HG02981 (cell line): Measurements from ENCODE around the gene OR3A2.
"Not testable (repeated sequence)": the region's sequence is repeated elsewhere in the genome, so short reads cannot be mapped to it uniquely, and the experiment has no call there.

Experiments used
- ATAC-seq: cut with Tn5 transposase; IDR thresholded peaks from one replicate; pipeline ENCODE4 v1.9.1; 2021; ENCODE audit warnings: mild to moderate bottlenecking, moderate library complexity; ENCODE audit not compliant: unreplicated experiment

Gene OR3A2

GRCh38 chr17:3385869-3386816 is at the start of gene OR3A2:
Gene OR3A2 (minus strand): TSS chr17:3386308.
- ATAC-seq: no peak

- no peak for ATAC-seq
These were observed 47.6 kb upstream of the OR3A2 start, which contains the start of gene OR1E2 for GRCh38 chr17:3433741-3434140. Gene OR1E2 (minus strand): TSS chr17:3433841. CDS start chr17:3433841, 0 bp downstream.

- ATAC-seq: not testable (repeated sequence)
These were observed 47.1 kb upstream of the OR3A2 start for GRCh38 chr17:3433215-3433614.

- no peak for ATAC-seq
These were observed 32.1 kb upstream of the OR3A2 start for GRCh38 chr17:3418222-3418621.

GRCh38 chr17:3415610-3416009 is 29.5 kb upstream of the OR3A2 start:
- no peak for ATAC-seq

- not testable (repeated sequence) for ATAC-seq
These were observed 26.1 kb upstream of the OR3A2 start for GRCh38 chr17:3412216-3412615.

- ATAC-seq: no peak
These were observed 25.0 kb upstream of the OR3A2 start, which contains the start of gene OR3A3 for GRCh38 chr17:3411070-3411469. Gene OR3A3 (plus strand): TSS chr17:3411370.

- ATAC-seq: not testable (repeated sequence)
These were observed 17.7 kb upstream of the OR3A2 start for GRCh38 chr17:3403856-3404255.

GRCh38 chr17:3401786-3402185 is 15.7 kb upstream of the OR3A2 start:
- ATAC-seq: no peak

GRCh38 chr17:3400055-3400454 is 13.9 kb upstream of the OR3A2 start:
- no peak for ATAC-seq

- ATAC-seq: no peak
These were observed 12.2 kb upstream of the OR3A2 start, which contains the start of gene OR1E1 for GRCh38 chr17:3398310-3398709. Gene OR1E1 (minus strand): TSS chr17:3398410. CDS start chr17:3398410, 0 bp downstream.

- ATAC-seq: not testable (repeated sequence)
These were observed 11.7 kb upstream of the OR3A2 start for GRCh38 chr17:3397801-3398200.

GRCh38 chr17:3389791-3390190 is 3.7 kb upstream of the OR3A2 start:
- no peak for ATAC-seq

- no peak for ATAC-seq
These were observed 4.2 kb downstream of the OR3A2 start for GRCh38 chr17:3381957-3382356.

GRCh38 chr17:3378321-3378720 is 7.8 kb downstream of the OR3A2 start:
- ATAC-seq: no peak

- ATAC-seq: not testable (repeated sequence)
These were observed 14.9 kb downstream of the OR3A2 start for GRCh38 chr17:3371167-3371566.

- not testable (repeated sequence) for ATAC-seq
These were observed 43.3 kb downstream of the OR3A2 start for GRCh38 chr17:3342782-3343181.

GRCh38 chr17:3335876-3336275 is 50.2 kb downstream of the OR3A2 start:
- ATAC-seq: no peak

GRCh38 chr17:3318336-3318735 is 67.8 kb downstream of the OR3A2 start:
- no peak for ATAC-seq

- ATAC-seq: no peak
These were observed 69.3 kb downstream of the OR3A2 start for GRCh38 chr17:3316836-3317235.

GRCh38 chr17:3308603-3309002 is 77.5 kb downstream of the OR3A2 start:
- ATAC-seq: no peak

GRCh38 chr17:3298260-3298659 is 87.8 kb downstream of the OR3A2 start, which contains the start of gene OR3A1:
Gene OR3A1 (minus strand): TSS chr17:3298360. CDS start chr17:3292582, 5,778 bp downstream.
- no peak for ATAC-seq
